Kidney epithelial cell (primary cell): ENCODE measurements around the gene DEPDC7. TPM values are rescaled to one million over a fixed set of nuclear protein-coding genes. Genes with fewer than 3 reads are reported as not detected.
A peak's percentile ranks its signal among the peaks of the same experiment; 100 is the strongest.

ENCODE experiments used
- DNase-seq: peaks from one replicate; pipeline ENCODE4 v3.0.0-alpha.2; 2010; ENCODE audit warnings: low read depth
- H3K27me3 ChIP-seq: 2 replicates; pipeline ENCODE4 v1.6.0; 2011; ENCODE audit warnings: low read length; ENCODE audit not compliant: control insufficient read depth, insufficient read depth
- H3K36me3 ChIP-seq: 2 replicates; pipeline ENCODE4 v1.5.1; 2011; ENCODE audit warnings: low read length; ENCODE audit not compliant: control insufficient read depth, insufficient read depth
- H3K4me3 ChIP-seq: 2 replicates; pipeline ENCODE4 v1.5.1; 2011; ENCODE audit warnings: low read depth, mild to moderate bottlenecking, control low read depth, low read length
- total RNA-seq: library from RNA; depleted of rRNA; stranded (reverse); fragments of >200 nt; gene quantifications from 2 replicates; pipeline ENCODE4 v1.2.3, GENCODE V29; 2015
- TF ChIP-seq, protein P1 (sequence below): IDR thresholded peaks from 2 replicates; pipeline ENCODE4 v1.5.1; 2011; ENCODE audit warnings: mild to moderate bottlenecking, moderate library complexity, low read length, control low read depth, inconsistent platforms; ENCODE audit not compliant: insufficient read depth, poor library complexity, severe bottlenecking

DEPDC7 gene
- total RNA-seq, 1 donor from 2014 or later, result 0.63 TPM

DNA sequence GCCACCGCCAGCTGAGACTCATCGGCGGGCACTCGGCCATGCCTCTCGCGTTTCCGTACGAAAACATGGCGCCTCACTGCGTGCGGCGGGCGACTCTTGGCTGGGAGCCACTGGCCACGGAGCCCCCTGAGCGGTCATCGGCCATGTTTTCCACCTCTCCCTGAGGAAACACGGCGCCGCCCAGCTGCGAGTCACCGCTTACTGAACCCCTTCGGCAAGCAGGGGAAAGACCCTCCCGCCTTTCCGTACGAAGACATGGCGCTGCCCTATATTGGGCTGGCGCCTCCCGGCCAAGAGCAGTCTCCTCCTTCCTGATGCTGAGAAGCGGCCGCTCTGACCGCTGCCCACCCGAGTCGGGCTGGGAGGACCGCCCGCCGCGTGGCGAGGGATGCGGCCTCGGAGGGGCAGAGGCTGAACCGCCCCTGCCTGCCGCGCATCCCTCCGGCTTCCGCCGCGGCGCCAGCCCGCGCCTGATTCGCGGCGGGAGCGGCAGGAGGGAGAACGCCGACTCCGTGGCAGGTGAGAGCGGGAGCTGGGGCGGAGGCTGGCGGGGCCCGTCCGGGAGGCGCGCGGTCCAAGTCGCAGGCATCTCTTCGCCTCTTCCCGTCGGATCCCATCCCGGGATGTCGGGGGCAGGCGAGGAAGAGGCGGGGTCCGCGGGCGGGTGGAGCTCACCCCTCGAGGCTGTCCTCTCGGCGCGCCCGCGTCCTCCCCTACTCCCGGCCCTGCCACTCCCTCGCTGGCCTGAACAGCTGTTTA is 23.8 kb downstream of the DEPDC7 start, which contains the start of gene TCP11L1:
TSS of gene TCP11L1 (plus strand) at position 299 of the 759 bp plus-strand sequence. CDS start 4,202 bp downstream, outside the sequence.
- Histone ChIP-seq H3K27me3 (no peaks in the 10 kb centered on the region), H3K36me3 (no peaks in the 10 kb centered on the region), H3K4me3 (peak within 1 kb of the TSS; percentile 75)
- DNase-seq, result no peak
- TF ChIP-seq, protein P1, sequence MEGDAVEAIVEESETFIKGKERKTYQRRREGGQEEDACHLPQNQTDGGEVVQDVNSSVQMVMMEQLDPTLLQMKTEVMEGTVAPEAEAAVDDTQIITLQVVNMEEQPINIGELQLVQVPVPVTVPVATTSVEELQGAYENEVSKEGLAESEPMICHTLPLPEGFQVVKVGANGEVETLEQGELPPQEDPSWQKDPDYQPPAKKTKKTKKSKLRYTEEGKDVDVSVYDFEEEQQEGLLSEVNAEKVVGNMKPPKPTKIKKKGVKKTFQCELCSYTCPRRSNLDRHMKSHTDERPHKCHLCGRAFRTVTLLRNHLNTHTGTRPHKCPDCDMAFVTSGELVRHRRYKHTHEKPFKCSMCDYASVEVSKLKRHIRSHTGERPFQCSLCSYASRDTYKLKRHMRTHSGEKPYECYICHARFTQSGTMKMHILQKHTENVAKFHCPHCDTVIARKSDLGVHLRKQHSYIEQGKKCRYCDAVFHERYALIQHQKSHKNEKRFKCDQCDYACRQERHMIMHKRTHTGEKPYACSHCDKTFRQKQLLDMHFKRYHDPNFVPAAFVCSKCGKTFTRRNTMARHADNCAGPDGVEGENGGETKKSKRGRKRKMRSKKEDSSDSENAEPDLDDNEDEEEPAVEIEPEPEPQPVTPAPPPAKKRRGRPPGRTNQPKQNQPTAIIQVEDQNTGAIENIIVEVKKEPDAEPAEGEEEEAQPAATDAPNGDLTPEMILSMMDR, result no peak

DNA sequence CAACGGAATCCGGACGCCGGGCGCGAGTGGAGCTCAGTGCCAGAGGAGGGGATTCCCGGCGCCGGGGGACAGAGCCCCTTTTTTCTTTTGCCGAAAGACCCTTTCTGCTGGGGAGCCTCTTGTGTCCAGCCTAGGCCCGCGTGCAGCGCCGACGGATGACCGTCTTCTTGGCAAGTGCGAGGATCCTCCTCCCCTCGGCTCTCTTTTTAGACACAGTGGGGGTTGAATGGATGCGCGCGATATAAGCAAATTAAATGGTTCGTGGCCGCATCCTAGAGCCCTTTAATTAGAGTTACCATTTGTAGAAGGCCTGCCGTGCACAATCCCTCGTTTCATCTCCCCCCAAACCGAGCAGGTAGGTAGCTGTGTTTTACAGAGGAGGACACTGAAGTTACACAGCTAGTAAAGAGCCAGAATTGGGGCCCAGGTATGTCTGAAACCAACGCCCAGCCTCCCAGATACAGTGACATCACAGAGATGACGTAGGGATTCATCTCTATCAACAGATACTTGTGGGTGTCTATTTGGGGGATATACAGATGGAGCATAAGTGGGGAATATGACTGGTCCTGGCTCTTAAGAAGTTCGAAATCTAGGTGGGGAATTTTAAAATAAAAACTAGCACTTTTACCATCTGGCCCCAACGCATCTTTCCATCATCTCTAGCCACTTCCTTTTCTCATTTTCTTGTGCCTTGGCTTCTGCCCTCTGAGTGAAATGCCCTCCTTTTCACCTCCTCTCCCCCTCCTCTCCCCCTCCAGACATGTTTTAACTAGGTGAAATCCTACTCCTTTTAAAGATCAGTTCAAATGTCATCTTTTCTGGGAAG is 24.6 kb downstream of the DEPDC7 start:
- TF ChIP-seq, protein P1, result no peak
- no peak for DNase-seq
- Histone ChIP-seq H3K27me3 (no peaks in the 10 kb centered on the region), H3K4me3 (peak overlapping the region; percentile 75), H3K36me3 (no peaks in the 10 kb centered on the region)

DNA sequence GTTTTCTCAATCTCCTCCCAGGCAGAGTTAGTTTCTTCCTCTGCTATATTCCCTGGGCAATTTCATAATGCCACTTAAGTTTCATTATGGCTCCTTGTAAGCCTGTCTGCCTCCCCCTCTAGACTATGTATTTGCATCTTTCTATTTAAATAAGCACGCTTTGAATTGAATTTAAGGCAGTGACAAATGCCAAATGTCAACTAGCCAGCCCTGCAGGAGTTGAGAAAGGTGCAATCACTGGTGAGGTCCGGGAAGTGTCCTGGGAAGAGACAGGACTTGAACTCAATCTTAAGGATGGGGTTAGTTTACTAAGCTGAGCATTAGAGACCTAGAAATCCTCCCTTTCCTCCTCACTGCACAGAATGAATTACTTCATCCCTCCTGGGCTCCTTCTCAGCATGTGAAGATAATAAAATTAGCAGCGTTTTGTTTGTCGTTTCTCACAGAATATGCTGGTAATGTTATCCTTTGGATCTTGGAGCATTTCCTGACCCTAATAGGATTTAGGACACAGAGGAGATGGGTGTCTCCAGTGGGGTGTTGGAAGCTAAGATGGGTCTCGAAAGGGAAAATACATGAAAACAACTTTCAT is 25.3 kb downstream of the DEPDC7 start:
- no peak overlapping the region for H3K4me3 ChIP-seq
- no peaks in the 10 kb centered on the region for H3K36me3 ChIP-seq
- TF ChIP-seq, protein P1, result no peak
- DNase-seq, result no peak
- H3K27me3 ChIP-seq, result no peaks in the 10 kb centered on the region

DNA sequence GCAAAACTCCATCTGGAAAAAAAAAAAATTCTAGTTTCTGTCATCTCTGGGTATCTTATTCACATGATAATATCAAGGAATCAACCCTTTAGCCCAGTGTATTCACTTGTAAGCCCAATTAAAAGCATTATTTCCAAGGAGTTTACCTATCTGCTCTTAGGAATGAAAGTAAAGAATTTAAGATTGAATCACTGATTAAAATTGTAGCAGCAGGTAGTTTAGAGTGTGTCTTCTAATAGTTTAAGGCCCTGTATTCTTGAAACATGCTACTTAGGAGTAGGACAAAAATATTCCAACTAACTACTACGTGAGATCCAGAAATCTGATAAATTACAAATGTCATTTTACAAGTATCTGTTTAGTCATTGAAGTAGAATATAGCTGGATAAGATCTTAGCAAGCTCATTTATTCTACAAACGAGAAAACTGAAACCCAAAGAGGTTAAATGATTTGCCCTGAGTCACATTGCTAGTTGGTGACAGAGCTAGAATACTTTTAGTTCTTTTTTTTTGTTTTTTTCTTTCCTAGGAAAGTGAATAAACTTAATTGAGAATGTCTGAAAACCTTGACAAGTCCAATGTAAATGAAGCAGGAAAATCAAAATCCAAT is 27.6 kb downstream of the DEPDC7 start:
- DNase-seq, result no peak
- TF ChIP-seq, protein P1, result no peak
- H3K4me3 ChIP-seq, result no peak overlapping the region

DNA sequence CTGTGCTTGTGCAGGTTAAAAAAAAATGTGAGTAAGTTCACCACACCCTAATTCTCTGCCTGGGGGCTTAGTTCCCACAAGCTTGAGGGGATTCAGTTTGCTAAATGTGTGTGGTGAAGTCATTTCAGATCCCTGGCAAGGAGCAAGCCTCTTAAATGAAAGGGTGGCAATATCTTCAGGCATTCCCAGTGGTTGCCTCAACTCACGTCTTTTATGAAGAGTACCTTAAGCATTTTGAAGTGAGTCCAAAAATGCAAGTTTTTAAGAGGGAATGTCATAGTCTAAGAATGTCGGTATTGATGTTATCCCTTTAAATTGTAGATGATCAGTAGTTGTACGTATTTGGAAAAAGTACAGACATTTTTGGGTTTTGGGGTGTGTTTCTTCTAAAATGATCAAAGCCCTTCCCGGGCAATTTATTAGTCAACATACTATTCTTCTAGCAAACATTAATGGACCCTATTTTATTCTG is 28.6 kb downstream of the DEPDC7 start:
- no peaks in the 10 kb centered on the region for H3K27me3 ChIP-seq
- H3K4me3 ChIP-seq, result no peak overlapping the region
- DNase-seq, result no peak
- TF ChIP-seq, protein P1, result no peak
- no peaks in the 10 kb centered on the region for H3K36me3 ChIP-seq

More for the DNA sequence above, 27.6 kb downstream of the DEPDC7 start:
- Histone ChIP-seq H3K36me3 (no peaks in the 10 kb centered on the region), H3K27me3 (no peaks in the 10 kb centered on the region)
